ENCODE results near the gene DOCK10. TPM values are rescaled to one million over a fixed set of nuclear protein-coding genes. Genes with fewer than 3 reads are reported as not detected.

DOCK10 gene
- 7.8 and 11.9 TPM in 2 replicates for total RNA-seq

GRCh38 chr2:225041851-225042799 is at the start of gene DOCK10:
Gene DOCK10, minus strand, starts transcription at chr2:225042468. Its CDS starts 94 bp downstream, at chr2:225042374.

DNA sequence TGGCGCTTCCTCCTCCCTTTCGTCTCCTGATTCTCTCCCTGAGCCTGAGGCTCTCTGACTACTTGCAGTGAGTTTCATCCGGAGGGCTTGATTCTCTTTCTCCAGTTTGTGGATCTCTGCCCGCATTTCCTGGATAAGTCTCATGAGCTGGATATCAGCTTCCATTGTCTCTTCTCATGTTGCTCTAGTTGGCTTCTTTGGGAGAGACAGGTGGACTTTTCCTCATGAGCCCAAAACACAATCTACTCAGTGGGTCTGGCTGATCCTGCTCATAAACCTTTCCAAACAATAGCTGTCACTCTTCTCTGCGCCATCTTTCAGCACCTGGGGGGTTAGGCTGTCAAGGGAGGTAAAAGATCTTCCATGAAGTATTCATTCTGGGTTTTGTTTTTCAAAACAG is 326.1 kb downstream of the DOCK10 start, which contains the start of gene CCDC195:
Gene CCDC195, minus strand, starts transcription at position 165 of the 400 bp plus-strand sequence. Its CDS starts 0 bp downstream, at position 165.

